HEK293 (cell line): Measurements from ENCODE around the gene TIAM2.

Source experiments
- CTCF ChIA-PET: fragments of 350-600 bp; formaldehyde crosslinking; extraction: SDS; loops from one replicate; lab custom pipeline; 2021; ENCODE audit warnings: antibody characterized with exemption; lab: Yijun Ruan, JAX
- POLR2A ChIA-PET: fragments of 300-600 bp; formaldehyde crosslinking; extraction: SDS; loops from one replicate; lab custom pipeline; 2020; ENCODE audit warnings: antibody characterized with exemption, inconsistent platforms; lab: Yijun Ruan, JAX
- H3K27ac ChIP-seq: fragments of 200-500 bp; sonication (Bioruptor generic); 2 replicates; pipeline ENCODE4 v1.5.1; 2014; ENCODE audit warnings: low read depth, low read length, control low read depth, inconsistent platforms; ENCODE audit errors: extremely low read depth
- H3K36me3 ChIP-seq, 2 experiments: fragments of 200-500 bp in 1 of 2; sonication (Bioruptor generic) in 1 of 2; 1 replicate in 1 of 2; 2 replicates in 1 of 2; pipeline ENCODE4 v1.5.1; 2014 to 2017; ENCODE audit warnings: inconsistent platforms in 2 of 2, low read length in 2 of 2; ENCODE audit not compliant: control insufficient read depth in 2 of 2, insufficient read depth in 1 of 2
- H3K4me1 ChIP-seq: fragments of 200-500 bp; sonication (Bioruptor generic); 2 replicates; pipeline ENCODE4 v1.5.1; 2014; ENCODE audit warnings: mild to moderate bottlenecking, low read length, inconsistent platforms; ENCODE audit not compliant: control insufficient read depth, insufficient read depth
- H3K4me3 ChIP-seq: 2 replicates; pipeline ENCODE4 v1.5.1; 2011; ENCODE audit warnings: low read depth, mild to moderate bottlenecking, control low read depth, low read length, moderate library complexity
- H3K9me3 ChIP-seq: fragments of 200-500 bp; sonication (Bioruptor generic); 2 replicates; pipeline ENCODE4 v1.5.1; 2014; ENCODE audit warnings: low read depth, low read length, inconsistent platforms; ENCODE audit not compliant: control insufficient read depth, insufficient read depth
- FEZF1 ChIP-seq: fragments of 450-650 bp; formaldehyde crosslinking; IDR thresholded peaks from 2 replicates; pipeline ENCODE4 v1.5.1; 2016; ENCODE audit warnings: missing biosample characterization, missing genetic modification characterization
- GFI1B ChIP-seq: fragments of 450-650 bp; formaldehyde crosslinking; IDR thresholded peaks from 2 replicates; pipeline ENCODE4 v1.5.1; 2016; ENCODE audit warnings: missing biosample characterization, missing genetic modification characterization
- GLIS1 ChIP-seq: fragments of 450-650 bp; formaldehyde crosslinking; IDR thresholded peaks from 2 replicates; pipeline ENCODE4 v1.5.1; 2016; ENCODE audit warnings: missing biosample characterization, missing genetic modification characterization
- HOXA7 ChIP-seq: sonication (generic); formaldehyde crosslinking; IDR thresholded peaks from 2 replicates; pipeline ENCODE4 v1.8.1; 2022; ENCODE audit warnings: missing genetic modification reagents, borderline replicate concordance
- IKZF3 ChIP-seq: fragments of 450-650 bp; IDR thresholded peaks from 2 replicates; pipeline ENCODE4 v1.5.0; 2018; ENCODE audit warnings: missing biosample characterization, mild to moderate bottlenecking, missing genetic modification characterization, moderate library complexity
- OSR2 ChIP-seq: fragments of 450-650 bp; formaldehyde crosslinking; IDR thresholded peaks from 2 replicates; pipeline ENCODE4 v1.5.1; 2016; ENCODE audit warnings: missing biosample characterization, missing genetic modification characterization
- PRDM1 ChIP-seq: fragments of 450-650 bp; formaldehyde crosslinking; IDR thresholded peaks from 2 replicates; pipeline ENCODE4; 2016; ENCODE audit warnings: missing biosample characterization, missing genetic modification characterization
- SCRT1 ChIP-seq: fragments of 450-650 bp; formaldehyde crosslinking; IDR thresholded peaks from 2 replicates; pipeline ENCODE4 v1.5.1; 2016; ENCODE audit warnings: missing biosample characterization, missing genetic modification characterization, borderline replicate concordance
- SP2 ChIP-seq: fragments of 450-650 bp; formaldehyde crosslinking; IDR thresholded peaks from 2 replicates; pipeline ENCODE4 v1.5.1; 2016; ENCODE audit warnings: missing biosample characterization, missing genetic modification characterization
- SP3 ChIP-seq: fragments of 450-650 bp; formaldehyde crosslinking; IDR thresholded peaks from 2 replicates; pipeline ENCODE4 v1.5.1; 2016; ENCODE audit warnings: missing biosample characterization, missing genetic modification characterization
- SP7 ChIP-seq: fragments of 450-650 bp; formaldehyde crosslinking; IDR thresholded peaks from 2 replicates; pipeline ENCODE4 v1.5.1; 2016; ENCODE audit warnings: missing biosample characterization, missing genetic modification characterization
- TRIM28 ChIP-seq: IDR thresholded peaks from 2 replicates; pipeline ENCODE4 v1.6.1; 2011; ENCODE audit warnings: low read length, control low read depth, borderline replicate concordance
- ZFP41 ChIP-seq: fragments of 450-650 bp; formaldehyde crosslinking; IDR thresholded peaks from 2 replicates; pipeline ENCODE4 v1.5.1; 2016; ENCODE audit warnings: missing biosample characterization, missing genetic modification characterization, borderline replicate concordance
- ZNF24 ChIP-seq: fragments of 450-650 bp; formaldehyde crosslinking; IDR thresholded peaks from 2 replicates; pipeline ENCODE4 v1.5.1; 2016; ENCODE audit warnings: missing biosample characterization, missing genetic modification characterization
- ZNF274 ChIP-seq, 2 experiments: fragments of 200-500 bp in 1 of 2; fragments of 450-650 bp in 1 of 2; sonication (Bioruptor generic) in 1 of 2; formaldehyde crosslinking in 1 of 2; IDR thresholded peaks; 2 replicates each; pipeline versions ENCODE4 v1.5.1 to v1.6.1; 2014 to 2016; ENCODE audit warnings: borderline replicate concordance in 1 of 2, inconsistent platforms in 1 of 2, low read length in 1 of 2, missing biosample characterization in 1 of 2, missing genetic modification characterization in 1 of 2
- ZNF324 ChIP-seq: fragments of 450-650 bp; formaldehyde crosslinking; IDR thresholded peaks from 2 replicates; pipeline ENCODE4 v1.5.1; 2016; ENCODE audit warnings: missing biosample characterization, missing genetic modification characterization
- ZNF350 ChIP-seq: fragments of 450-650 bp; formaldehyde crosslinking; IDR thresholded peaks from 2 replicates; pipeline ENCODE4 v1.5.0; 2017; ENCODE audit warnings: missing biosample characterization, mild to moderate bottlenecking, missing genetic modification characterization
- ZNF366 ChIP-seq: fragments of 450-650 bp; formaldehyde crosslinking; conservative IDR thresholded peaks from 2 replicates; pipeline ENCODE4 v1.5.1; 2016; ENCODE audit warnings: missing biosample characterization, missing genetic modification characterization
- ZNF423 ChIP-seq: fragments of 450-650 bp; formaldehyde crosslinking; IDR thresholded peaks from 2 replicates; pipeline ENCODE4 v1.5.1; 2016; ENCODE audit warnings: missing biosample characterization, missing genetic modification characterization
- ZNF426 ChIP-seq: fragments of 450-650 bp; formaldehyde crosslinking; IDR thresholded peaks from 2 replicates; pipeline ENCODE4 v1.5.1; 2017; ENCODE audit warnings: missing biosample characterization, missing genetic modification characterization, mild to moderate bottlenecking, inconsistent platforms, moderate library complexity
- ZNF501 ChIP-seq: fragments of 450-650 bp; formaldehyde crosslinking; IDR thresholded peaks from 2 replicates; pipeline ENCODE4 v1.5.1; 2016; ENCODE audit warnings: missing biosample characterization, missing genetic modification characterization
- ZNF514 ChIP-seq: fragments of 450-650 bp; formaldehyde crosslinking; IDR thresholded peaks from 2 replicates; pipeline ENCODE4 v1.5.1; 2016; ENCODE audit warnings: missing biosample characterization, missing genetic modification characterization
- ZNF555 ChIP-seq: fragments of 450-650 bp; formaldehyde crosslinking; conservative IDR thresholded peaks from 2 replicates; pipeline ENCODE4 v1.5.1; 2017; ENCODE audit warnings: missing biosample characterization, mild to moderate bottlenecking, missing genetic modification characterization, inconsistent platforms
- ZNF560 ChIP-seq: fragments of 450-650 bp; formaldehyde crosslinking; IDR thresholded peaks from 2 replicates; pipeline ENCODE4 v1.5.1; 2017; ENCODE audit warnings: missing biosample characterization, missing genetic modification characterization, borderline replicate concordance
- ZNF623 ChIP-seq: fragments of 450-650 bp; formaldehyde crosslinking; IDR thresholded peaks from 2 replicates; pipeline ENCODE4 v1.5.1; 2016; ENCODE audit warnings: missing biosample characterization, missing genetic modification characterization
- ZNF658 ChIP-seq: fragments of 450-650 bp; formaldehyde crosslinking; IDR thresholded peaks from 2 replicates; pipeline ENCODE4; 2016; ENCODE audit warnings: missing biosample characterization, missing genetic modification characterization
- ZNF701 ChIP-seq: fragments of 450-650 bp; formaldehyde crosslinking; IDR thresholded peaks from 2 replicates; pipeline ENCODE4 v1.5.1; 2016; ENCODE audit warnings: missing biosample characterization, missing genetic modification characterization
- ZSCAN16 ChIP-seq: fragments of 450-650 bp; formaldehyde crosslinking; IDR thresholded peaks from 2 replicates; pipeline ENCODE4 v1.5.1; 2016; ENCODE audit warnings: missing biosample characterization, missing genetic modification characterization
- TF ChIP-seq, protein P1 (sequence below): fragments of 450-650 bp; formaldehyde crosslinking; IDR thresholded peaks from 2 replicates; pipeline ENCODE4 v1.5.1; 2017; ENCODE audit warnings: missing biosample characterization, missing genetic modification characterization
- TF ChIP-seq, protein P2 (sequence below): fragments of 450-650 bp; formaldehyde crosslinking; IDR thresholded peaks from 2 replicates; pipeline ENCODE4 v1.5.1; 2017; ENCODE audit warnings: missing biosample characterization, missing genetic modification characterization
- TF ChIP-seq, protein P3 (sequence below): fragments of 450-650 bp; formaldehyde crosslinking; IDR thresholded peaks from 2 replicates; pipeline ENCODE4 v1.5.1; 2017; ENCODE audit warnings: missing biosample characterization, mild to moderate bottlenecking, missing genetic modification characterization, moderate library complexity
- TF ChIP-seq, protein P4 (sequence below): fragments of 450-650 bp; formaldehyde crosslinking; IDR thresholded peaks from 2 replicates; pipeline ENCODE4 v1.5.1; 2016; ENCODE audit warnings: missing biosample characterization, missing genetic modification characterization
- TF ChIP-seq, protein P5 (sequence below): fragments of 450-650 bp; formaldehyde crosslinking; IDR thresholded peaks from 2 replicates; pipeline ENCODE4; 2016; ENCODE audit warnings: missing biosample characterization, missing genetic modification characterization

TIAM2 gene

DNA sequence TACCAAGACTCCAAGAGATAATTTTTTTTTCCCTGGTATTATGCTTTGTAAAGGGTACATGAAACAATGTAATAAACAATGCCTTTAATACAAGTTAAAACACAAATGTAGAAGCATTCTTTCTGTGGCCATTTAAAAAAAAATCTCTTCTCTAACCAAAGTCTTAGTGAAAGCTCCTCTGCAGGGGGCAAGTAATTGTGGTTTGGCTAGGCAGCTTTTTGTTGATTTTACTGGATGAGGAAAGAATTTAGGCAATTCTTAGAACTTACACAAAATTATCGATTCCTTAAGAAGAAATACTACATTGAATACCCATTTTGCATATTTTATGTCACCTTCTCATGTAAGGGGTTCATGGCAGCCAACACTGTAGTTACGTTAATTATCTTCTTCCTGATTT lies 306.8 kb downstream of the TIAM2 start:
- no peak overlapping the region for H3K27ac ChIP-seq
- no peaks in the 10 kb centered on the region for H3K9me3 ChIP-seq
- TF ChIP-seq SP2 (tag by site-specific recombination) (no peak), SCRT1 (tag by site-specific recombination) (no peak), FEZF1 (peak; percentile 34; the same call in 1 of the 2 replicates), ZNF514 (tag by site-specific recombination) (no peak), PRDM1 (tag by site-specific recombination) (no peak), ZNF366 (tag by site-specific recombination) (no peak), ZNF501 (no peak), ZNF560 (tag by site-specific recombination) (no peak), ZNF658 (tag by site-specific recombination) (no peak), ZNF24 (tag by site-specific recombination) (no peak), IKZF3 (no peak), SP3 (tag by site-specific recombination) (no peak), OSR2 (tag by site-specific recombination) (no peak), ZNF426 (tag by site-specific recombination) (no peak), GFI1B (0 out of 2 replicates have a peak, but pooled peaks have one; percentile 13), SP7 (no peak), HOXA7 (CRISPR knock-in tag) (no peak), TRIM28 (no peak), ZNF555 (no peak), ZNF324 (tag by site-specific recombination) (no peak), ZNF701 (tag by site-specific recombination) (no peak), GLIS1 (tag by site-specific recombination) (peak; percentile 55; the same call in 1 of the 2 replicates), ZNF423 (tag by site-specific recombination) (no peak), ZFP41 (no peak), ZNF623 (tag by site-specific recombination) (no peak), ZNF350 (tag by site-specific recombination) (no peak), ZSCAN16 (tag by site-specific recombination) (no peak), ZNF274 (IDR thresholded peaks at IDR 0.05; ENCODE audit: low read length) (no peak), ZNF274 (tag by site-specific recombination; IDR thresholded peaks at IDR 0.05; ENCODE audit: borderline replicate concordance) (no peak)
- TF ChIP-seq, protein P1, sequence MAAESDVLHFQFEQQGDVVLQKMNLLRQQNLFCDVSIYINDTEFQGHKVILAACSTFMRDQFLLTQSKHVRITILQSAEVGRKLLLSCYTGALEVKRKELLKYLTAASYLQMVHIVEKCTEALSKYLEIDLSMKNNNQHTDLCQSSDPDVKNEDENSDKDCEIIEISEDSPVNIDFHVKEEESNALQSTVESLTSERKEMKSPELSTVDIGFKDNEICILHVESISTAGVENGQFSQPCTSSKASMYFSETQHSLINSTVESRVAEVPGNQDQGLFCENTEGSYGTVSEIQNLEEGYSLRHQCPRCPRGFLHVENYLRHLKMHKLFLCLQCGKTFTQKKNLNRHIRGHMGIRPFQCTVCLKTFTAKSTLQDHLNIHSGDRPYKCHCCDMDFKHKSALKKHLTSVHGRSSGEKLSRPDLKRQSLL, result no peak
- TF ChIP-seq, protein P2, sequence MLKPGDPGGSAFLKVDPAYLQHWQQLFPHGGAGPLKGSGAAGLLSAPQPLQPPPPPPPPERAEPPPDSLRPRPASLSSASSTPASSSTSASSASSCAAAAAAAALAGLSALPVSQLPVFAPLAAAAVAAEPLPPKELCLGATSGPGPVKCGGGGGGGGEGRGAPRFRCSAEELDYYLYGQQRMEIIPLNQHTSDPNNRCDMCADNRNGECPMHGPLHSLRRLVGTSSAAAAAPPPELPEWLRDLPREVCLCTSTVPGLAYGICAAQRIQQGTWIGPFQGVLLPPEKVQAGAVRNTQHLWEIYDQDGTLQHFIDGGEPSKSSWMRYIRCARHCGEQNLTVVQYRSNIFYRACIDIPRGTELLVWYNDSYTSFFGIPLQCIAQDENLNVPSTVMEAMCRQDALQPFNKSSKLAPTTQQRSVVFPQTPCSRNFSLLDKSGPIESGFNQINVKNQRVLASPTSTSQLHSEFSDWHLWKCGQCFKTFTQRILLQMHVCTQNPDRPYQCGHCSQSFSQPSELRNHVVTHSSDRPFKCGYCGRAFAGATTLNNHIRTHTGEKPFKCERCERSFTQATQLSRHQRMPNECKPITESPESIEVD (tag by site-specific recombination), result peak; percentile 92
- TF ChIP-seq, protein P3, sequence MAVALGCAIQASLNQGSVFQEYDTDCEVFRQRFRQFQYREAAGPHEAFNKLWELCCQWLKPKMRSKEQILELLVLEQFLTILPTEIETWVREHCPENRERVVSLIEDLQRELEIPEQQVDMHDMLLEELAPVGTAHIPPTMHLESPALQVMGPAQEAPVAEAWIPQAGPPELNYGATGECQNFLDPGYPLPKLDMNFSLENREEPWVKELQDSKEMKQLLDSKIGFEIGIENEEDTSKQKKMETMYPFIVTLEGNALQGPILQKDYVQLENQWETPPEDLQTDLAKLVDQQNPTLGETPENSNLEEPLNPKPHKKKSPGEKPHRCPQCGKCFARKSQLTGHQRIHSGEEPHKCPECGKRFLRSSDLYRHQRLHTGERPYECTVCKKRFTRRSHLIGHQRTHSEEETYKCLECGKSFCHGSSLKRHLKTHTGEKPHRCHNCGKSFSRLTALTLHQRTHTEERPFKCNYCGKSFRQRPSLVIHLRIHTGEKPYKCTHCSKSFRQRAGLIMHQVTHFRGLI (tag by site-specific recombination), result no peak
- TF ChIP-seq, protein P4, sequence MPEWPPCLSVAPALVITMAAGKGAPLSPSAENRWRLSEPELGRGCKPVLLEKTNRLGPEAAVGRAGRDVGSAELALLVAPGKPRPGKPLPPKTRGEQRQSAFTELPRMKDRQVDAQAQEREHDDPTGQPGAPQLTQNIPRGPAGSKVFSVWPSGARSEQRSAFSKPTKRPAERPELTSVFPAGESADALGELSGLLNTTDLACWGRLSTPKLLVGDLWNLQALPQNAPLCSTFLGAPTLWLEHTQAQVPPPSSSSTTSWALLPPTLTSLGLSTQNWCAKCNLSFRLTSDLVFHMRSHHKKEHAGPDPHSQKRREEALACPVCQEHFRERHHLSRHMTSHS, result no peak
- TF ChIP-seq, protein P5, sequence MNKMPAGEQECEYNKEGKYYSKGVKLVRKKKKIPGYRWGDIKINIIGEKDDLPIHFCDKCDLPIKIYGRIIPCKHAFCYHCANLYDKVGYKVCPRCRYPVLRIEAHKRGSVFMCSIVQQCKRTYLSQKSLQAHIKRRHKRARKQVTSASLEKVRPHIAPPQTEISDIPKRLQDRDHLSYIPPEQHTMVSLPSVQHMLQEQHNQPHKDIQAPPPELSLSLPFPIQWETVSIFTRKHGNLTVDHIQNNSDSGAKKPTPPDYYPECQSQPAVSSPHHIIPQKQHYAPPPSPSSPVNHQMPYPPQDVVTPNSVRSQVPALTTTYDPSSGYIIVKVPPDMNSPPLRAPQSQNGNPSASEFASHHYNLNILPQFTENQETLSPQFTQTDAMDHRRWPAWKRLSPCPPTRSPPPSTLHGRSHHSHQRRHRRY (tag by site-specific recombination), result no peak
- peaks cover 19 to 55% of the 10 kb centered on the region in 2 experiments for H3K36me3 ChIP-seq
- no peak overlapping the region for H3K4me3 ChIP-seq
- ChIA-PET CTCF (interaction anchor here (0.6 to 1.8 kb wide), 4 partner anchors 15 to 934 kb away, joined by 3 to 4 read pairs (median 4); no protein-coding TSS in a partner anchor), POLR2A (no interaction called here)
- peaks cover 6% of the 10 kb centered on the region; the same call in 1 of the 2 replicates for H3K4me1 ChIP-seq
